Measurements from ENCODE around the gene STAC3. TPM values are rescaled to one million over a fixed set of nuclear protein-coding genes. Genes with fewer than 3 reads are reported as not detected.
A peak's percentile ranks its signal among the peaks of the same experiment; 100 is the strongest.

Gene STAC3
- total and polyA plus RNA-seq, 4 donors: 0.19 to 1.3 (median 0.96) TPM

- TF ChIP-seq REST (IDR thresholded peaks at IDR 0.05) (no peak), RXRA (IDR thresholded peaks at IDR 0.05) (peak; percentile 75 to 80), RAD21 (IDR thresholded peaks at IDR 0.05) (peak; percentile 8 to 12), JUND (IDR thresholded peaks at IDR 0.05) (no peak), NR2F2 (IDR thresholded peaks at IDR 0.05) (peak; percentile 93), YY1 (IDR thresholded peaks at IDR 0.05) (peak; percentile 50), FOXA2 (IDR thresholded peaks at IDR 0.05) (peak; percentile 25)
These were observed 15.8 kb downstream of the STAC3 start (continued) for GRCh38 chr12:57235017-57235727.

GRCh38 chr12:57234571-57235016 is 16.4 kb downstream of the STAC3 start:
- DNase-seq (ENCODE audit: low spot score): no peak
- H3K36me3 ChIP-seq (ENCODE audit: control insufficient read depth in 4 of 4, insufficient read depth in 3 of 4, low read depth in 1 of 4, low read length in 3 of 4): peaks cover 12 to 20% (median 15%) of the 10 kb centered on the region in 4 donors
- TF ChIP-seq GABPA (IDR thresholded peaks at IDR 0.05 in 1 of 2, conservative IDR thresholded peaks at IDR 0.05 in 1 of 2): no peak
- no peak for TF ChIP-seq SP1 (IDR thresholded peaks at IDR 0.05)
- TF ChIP-seq REST (IDR thresholded peaks at IDR 0.05): no peak
- no peak for TF ChIP-seq JUND (IDR thresholded peaks at IDR 0.05)
- no peak for TF ChIP-seq HNF4G (IDR thresholded peaks at IDR 0.05)
- no peak for TF ChIP-seq CTCF (IDR thresholded peaks at IDR 0.05; ENCODE audit: low read depth, low read length, missing input control)
- H3K9ac ChIP-seq (ENCODE audit: low read depth in 1 of 2, low read length in 2 of 2): no peak overlapping the region
- no peak overlapping the region for H3K4me3 ChIP-seq (ENCODE audit: low read depth in 1 of 3, low read length in 3 of 3)
- WGBS: 81% methylated on average over 10 of the region's 10 CpGs
- peaks cover 19 to 60% (median 45%) of the 10 kb centered on the region in 4 donors for H3K4me1 ChIP-seq (ENCODE audit: control insufficient read depth in 4 of 4, insufficient read depth in 4 of 4, low read length in 3 of 4)
- H3K27ac ChIP-seq (ENCODE audit: low read depth in 1 of 2, low read length in 2 of 2): peak overlapping the region; percentile 16 to 63
- no peaks in the 10 kb centered on the region for H3K9me3 ChIP-seq (ENCODE audit: control insufficient read depth in 4 of 4, low read length in 3 of 4)
- H3K27me3 ChIP-seq (ENCODE audit: control insufficient read depth in 4 of 4, insufficient read depth in 4 of 4, low read length in 3 of 4): no peaks in the 10 kb centered on the region
